Fibroblast of pulmonary artery (primary cell): ENCODE results near the gene PPEF2.
A peak's percentile ranks its signal among the peaks of the same experiment; 100 is the strongest.
"Not testable (repeated sequence)": the region's sequence is repeated elsewhere in the genome, so short reads cannot be mapped to it uniquely, and the experiment has no call there.

Source experiments
- DNase-seq: peaks from one replicate; pipeline ENCODE4 v3.0.0-alpha.2; 2010; ENCODE audit warnings: low read depth
- H3K4me3 ChIP-seq: replicated peaks from 2 replicates; pipeline ENCODE4 v1.5.1; 2011; ENCODE audit warnings: low read depth, mild to moderate bottlenecking, control low read depth, low read length, moderate library complexity
- CTCF ChIP-seq: IDR thresholded peaks from 2 replicates; pipeline ENCODE4 v1.5.1; 2011; ENCODE audit warnings: mild to moderate bottlenecking, control low read depth, low read length, inconsistent platforms; ENCODE audit errors: missing control alignments

The PPEF2 gene

GRCh38 chr4:75930152-75930551, 27.9 kb upstream of the PPEF2 start:
- no peak overlapping the region for H3K4me3 ChIP-seq
- TF ChIP-seq CTCF = no peak
- no peak for DNase-seq

- not testable (repeated sequence) for H3K4me3 ChIP-seq, DNase-seq
These were observed 22.7 kb upstream of the PPEF2 start for GRCh38 chr4:75924916-75925315.

- no peak overlapping the region for H3K4me3 ChIP-seq
- TF ChIP-seq CTCF = no peak
- DNase-seq = no peak
These were observed 22.1 kb upstream of the PPEF2 start for GRCh38 chr4:75924309-75924827.

GRCh38 chr4:75922588-75922987, 20.3 kb upstream of the PPEF2 start:
- no peak overlapping the region for H3K4me3 ChIP-seq
- no peak for TF ChIP-seq CTCF
- DNase-seq = no peak

GRCh38 chr4:75921910-75922309, 19.7 kb upstream of the PPEF2 start:
- no peak for TF ChIP-seq CTCF
- H3K4me3 ChIP-seq = no peak overlapping the region
- no peak for DNase-seq

GRCh38 chr4:75920327-75920726, 18.1 kb upstream of the PPEF2 start:
- H3K4me3 ChIP-seq = no peak overlapping the region
- no peak for DNase-seq
- TF ChIP-seq CTCF = no peak

GRCh38 chr4:75919920-75920319, 17.7 kb upstream of the PPEF2 start:
- H3K4me3 ChIP-seq = no peak overlapping the region
- peak; percentile 70 for DNase-seq
- TF ChIP-seq CTCF = no peak
